Measurements from ENCODE around the gene MSL1. TPM values are rescaled to one million over a fixed set of nuclear protein-coding genes. Genes with fewer than 3 reads are reported as not detected.

The MSL1 gene
- total RNA-seq, 1 experiment from 2014 or later: 59.8 TPM

DNA sequence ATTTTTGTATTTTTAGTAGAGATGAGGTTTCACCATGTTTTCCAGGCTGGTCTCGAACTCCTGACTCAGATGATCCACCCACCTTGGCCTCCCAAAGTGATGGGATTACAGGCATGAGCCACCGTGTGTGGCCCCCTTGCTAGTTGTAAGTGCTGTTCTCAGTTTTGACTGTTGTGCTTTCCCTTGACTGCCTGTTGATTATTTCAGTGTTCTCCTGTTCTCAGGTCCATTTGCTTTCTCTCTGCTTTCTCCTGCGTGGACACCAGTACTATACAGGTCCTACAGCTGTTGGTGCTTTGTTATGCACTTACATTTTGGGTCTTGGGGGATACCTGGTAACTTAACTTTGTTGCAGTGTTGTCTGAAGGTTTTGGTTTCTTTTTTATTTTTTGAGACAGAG, 26.8 kb downstream of the MSL1 start:
- H3K4me3 Mint-ChIP-seq (ENCODE audit: unreplicated experiment): no peak overlapping the region
- DNase-seq (ENCODE audit: unreplicated experiment): no peak
- TF ChIP-seq, protein P1, sequence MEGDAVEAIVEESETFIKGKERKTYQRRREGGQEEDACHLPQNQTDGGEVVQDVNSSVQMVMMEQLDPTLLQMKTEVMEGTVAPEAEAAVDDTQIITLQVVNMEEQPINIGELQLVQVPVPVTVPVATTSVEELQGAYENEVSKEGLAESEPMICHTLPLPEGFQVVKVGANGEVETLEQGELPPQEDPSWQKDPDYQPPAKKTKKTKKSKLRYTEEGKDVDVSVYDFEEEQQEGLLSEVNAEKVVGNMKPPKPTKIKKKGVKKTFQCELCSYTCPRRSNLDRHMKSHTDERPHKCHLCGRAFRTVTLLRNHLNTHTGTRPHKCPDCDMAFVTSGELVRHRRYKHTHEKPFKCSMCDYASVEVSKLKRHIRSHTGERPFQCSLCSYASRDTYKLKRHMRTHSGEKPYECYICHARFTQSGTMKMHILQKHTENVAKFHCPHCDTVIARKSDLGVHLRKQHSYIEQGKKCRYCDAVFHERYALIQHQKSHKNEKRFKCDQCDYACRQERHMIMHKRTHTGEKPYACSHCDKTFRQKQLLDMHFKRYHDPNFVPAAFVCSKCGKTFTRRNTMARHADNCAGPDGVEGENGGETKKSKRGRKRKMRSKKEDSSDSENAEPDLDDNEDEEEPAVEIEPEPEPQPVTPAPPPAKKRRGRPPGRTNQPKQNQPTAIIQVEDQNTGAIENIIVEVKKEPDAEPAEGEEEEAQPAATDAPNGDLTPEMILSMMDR (IDR thresholded peaks at IDR 0.05; ENCODE audit: unreplicated experiment): no peak
- ChIA-PET POLR2A (interaction anchor here (0.7 to 1.1 kb wide), 2 partner anchors 10 to 1939 kb away, joined by 3 to 4 read pairs; no protein-coding TSS in a partner anchor), CTCF (interaction anchor here (0.5 to 1.6 kb wide), 6 partner anchors 19 to 122 kb away, joined by 3 to 10 read pairs (median 4); partner anchors contain the start of gene NR1D1)
- intact Hi-C loops (cut with micrococcal nuclease): no loop called here
- peaks cover 83% of the 10 kb centered on the region for H3K36me3 Mint-ChIP-seq (ENCODE audit: insufficient read depth, unreplicated experiment)
- no peaks in the 10 kb centered on the region for H3K9me3 Mint-ChIP-seq (ENCODE audit: unreplicated experiment)
- H3K27ac Mint-ChIP-seq (ENCODE audit: low read depth, unreplicated experiment): peak overlapping the region; percentile 77
- H3K27me3 Mint-ChIP-seq (ENCODE audit: insufficient read depth, unreplicated experiment): no peaks in the 10 kb centered on the region
- no TSS peak for BruUV-seq (replicated peaks)
- H3K4me1 Mint-ChIP-seq (ENCODE audit: insufficient read depth, unreplicated experiment): peaks cover 26% of the 10 kb centered on the region

DNA sequence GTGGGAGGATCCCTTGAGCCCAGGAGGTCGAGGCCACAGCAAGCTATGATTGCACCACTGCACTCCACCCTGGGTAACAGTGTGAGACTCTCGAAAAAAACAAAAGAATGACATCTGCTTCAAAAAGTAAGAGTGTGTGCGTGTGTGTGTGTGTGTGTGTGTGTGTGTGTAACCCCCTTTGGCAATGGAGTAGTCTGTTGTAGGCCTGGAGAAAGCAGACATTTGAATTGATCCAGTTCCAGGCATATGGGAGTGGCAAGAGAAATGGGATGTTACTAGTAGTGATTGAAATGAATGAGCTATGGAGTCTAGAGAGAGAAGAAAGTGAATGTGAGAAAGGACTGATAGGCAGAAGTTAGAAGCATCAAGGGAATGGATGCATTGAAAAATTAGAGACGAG, 28.5 kb downstream of the MSL1 start:
- BruUV-seq (replicated peaks): no TSS peak
- DNase-seq (ENCODE audit: unreplicated experiment): no peak
- Mint-ChIP-seq H3K4me1 (ENCODE audit: insufficient read depth, unreplicated experiment) (peaks cover 26% of the 10 kb centered on the region), H3K4me3 (ENCODE audit: unreplicated experiment) (no peak overlapping the region), H3K27ac (ENCODE audit: low read depth, unreplicated experiment) (no peak overlapping the region), H3K36me3 (ENCODE audit: insufficient read depth, unreplicated experiment) (peaks cover 90% of the 10 kb centered on the region), H3K9me3 (ENCODE audit: unreplicated experiment) (no peaks in the 10 kb centered on the region), H3K27me3 (ENCODE audit: insufficient read depth, unreplicated experiment) (no peaks in the 10 kb centered on the region)
- intact Hi-C loops (cut with micrococcal nuclease): no loop called here
- ChIA-PET CTCF (interaction anchor here (0.6 to 2.5 kb wide), 5 partner anchors 18 to 401 kb away, joined by 3 to 21 read pairs (median 3); no protein-coding TSS in a partner anchor), POLR2A (interaction anchor here (0.9 to 1.5 kb wide), 2 partner anchors 10 to 12 kb away, joined by 3 to 4 read pairs; partner anchors contain the start of gene CASC3)
- TF ChIP-seq, protein P1 (IDR thresholded peaks at IDR 0.05; ENCODE audit: unreplicated experiment): no peak

DNA sequence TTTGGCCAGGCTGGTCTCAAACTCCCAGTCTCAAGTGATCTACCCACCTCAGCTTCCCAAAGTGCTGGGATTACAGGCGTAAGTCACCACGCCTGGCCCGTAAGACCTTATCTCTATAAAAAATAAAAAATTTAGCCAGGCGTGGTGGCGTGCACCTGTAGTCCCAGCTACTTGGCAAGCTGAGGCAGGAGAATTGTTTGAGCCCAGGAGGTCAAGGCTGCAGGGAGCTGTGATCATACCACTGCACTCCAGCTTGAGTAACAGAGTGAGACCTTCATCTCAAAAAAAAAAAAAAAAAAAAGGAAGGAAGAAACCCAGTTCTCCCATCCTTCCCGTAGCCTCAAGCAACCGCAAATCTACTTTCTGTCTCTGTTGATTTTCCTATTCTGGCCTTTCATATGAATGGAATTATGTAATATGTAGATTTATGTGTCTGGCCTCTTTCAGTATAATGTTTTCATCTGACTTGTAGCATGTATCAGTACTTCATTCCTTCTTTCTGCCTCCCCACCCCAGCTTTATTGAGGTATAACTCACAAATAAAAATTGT, 29.7 kb downstream of the MSL1 start:
- no TSS peak for BruUV-seq (replicated peaks)
- intact Hi-C loops (cut with micrococcal nuclease): no loop called here
- DNase-seq (ENCODE audit: unreplicated experiment): no peak
- ChIA-PET CTCF (interaction anchor here (0.6 to 2.5 kb wide), 6 partner anchors 9 to 155 kb away, joined by 3 to 21 read pairs (median 4); no protein-coding TSS in a partner anchor), POLR2A (interaction anchor here (1.1 to 1.5 kb wide), 3 partner anchors 11 to 29 kb away, joined by 3 to 5 read pairs (median 4); partner anchors contain the start of gene CASC3)
- TF ChIP-seq, protein P1 (IDR thresholded peaks at IDR 0.05; ENCODE audit: unreplicated experiment): no peak
- H3K4me1 Mint-ChIP-seq (ENCODE audit: insufficient read depth, unreplicated experiment): peaks cover 26% of the 10 kb centered on the region
- H3K27me3 Mint-ChIP-seq (ENCODE audit: insufficient read depth, unreplicated experiment): no peaks in the 10 kb centered on the region
- H3K27ac Mint-ChIP-seq (ENCODE audit: low read depth, unreplicated experiment): no peak overlapping the region
- no peaks in the 10 kb centered on the region for H3K9me3 Mint-ChIP-seq (ENCODE audit: unreplicated experiment)
- H3K4me3 Mint-ChIP-seq (ENCODE audit: unreplicated experiment): no peak overlapping the region
- H3K36me3 Mint-ChIP-seq (ENCODE audit: insufficient read depth, unreplicated experiment): peaks cover 84% of the 10 kb centered on the region

- no peak overlapping the region for H3K4me3 Mint-ChIP-seq (ENCODE audit: unreplicated experiment)
- H3K27ac Mint-ChIP-seq (ENCODE audit: low read depth, unreplicated experiment): no peak overlapping the region
- intact Hi-C loops (cut with micrococcal nuclease): no loop called here
- H3K9me3 Mint-ChIP-seq (ENCODE audit: unreplicated experiment): no peaks in the 10 kb centered on the region
- DNase-seq (ENCODE audit: unreplicated experiment): no peak
- TF ChIP-seq, protein P1 (IDR thresholded peaks at IDR 0.05; ENCODE audit: unreplicated experiment): no peak
- peaks cover 14% of the 10 kb centered on the region for H3K4me1 Mint-ChIP-seq (ENCODE audit: insufficient read depth, unreplicated experiment)
- H3K27me3 Mint-ChIP-seq (ENCODE audit: insufficient read depth, unreplicated experiment): no peaks in the 10 kb centered on the region
- peaks cover 74% of the 10 kb centered on the region for H3K36me3 Mint-ChIP-seq (ENCODE audit: insufficient read depth, unreplicated experiment)
- ChIA-PET CTCF (interaction anchor here (0.5 to 1.0 kb wide), 3 partner anchors 14 to 108 kb away, joined by 3 read pairs; no protein-coding TSS in a partner anchor), POLR2A (interaction anchor here (0.8 to 0.9 kb wide), 2 partner anchors 13 to 117 kb away, joined by 6 read pairs; partner anchors contain the start of gene CASC3)
- no TSS peak for BruUV-seq (replicated peaks)
These were observed 31.9 kb downstream of the MSL1 start for GRCh38 chr17:40153603-40154236.

Measured in MCF 10A (cell line).